Measurements from ENCODE around the gene OGA. TPM values are rescaled to one million over a fixed set of nuclear protein-coding genes. Genes with fewer than 3 reads are reported as not detected.

The OGA gene
- total and polyA plus RNA-seq, 9 of the 15 experiments (the other 6 are each of a cell fraction or from before 2014, with no cell fraction given) = 13.5 to 73.5 (median 59.5) TPM

- TF ChIP-seq TEAD2 (tag; IDR thresholded peaks at IDR 0.05) (no peak), E2F3 (CRISPR knock-in tag; IDR thresholded peaks at IDR 0.05) (no peak), YY1 (IDR thresholded peaks at IDR 0.05; ENCODE audit: borderline replicate concordance in 1 of 3, control insufficient read depth in 1 of 3, extremely low read depth in 1 of 3, insufficient read depth in 3 of 3, insufficient read length in 1 of 3, insufficient replicate concordance in 2 of 3, low read depth in 1 of 3, low read length in 2 of 3) (no peak), HDAC6 (IDR thresholded peaks at IDR 0.05; ENCODE audit: low read depth, low read length) (no peak), TFAM (CRISPR knock-in tag; conservative IDR thresholded peaks at IDR 0.05) (no peak), ZNF239 (CRISPR knock-in tag; IDR thresholded peaks at IDR 0.05) (no peak), ESRRA (IDR thresholded peaks at IDR 0.05; ENCODE audit: borderline replicate concordance, low read depth) (no peak), E2F4 (CRISPR knock-in tag; IDR thresholded peaks at IDR 0.05; ENCODE audit: low read depth) (peak; percentile 71; the same call in 1 of the 2 replicates), ASH1L (IDR thresholded peaks at IDR 0.05; ENCODE audit: borderline replicate concordance, low read depth, partially characterized antibody) (no peak), XRCC5 (IDR thresholded peaks at IDR 0.05; ENCODE audit: low read depth, low read length) (no peak; the same call in 1 of the 2 replicates), NKRF (IDR thresholded peaks at IDR 0.05; ENCODE audit: borderline replicate concordance) (peak; percentile 98), SP2 (IDR thresholded peaks at IDR 0.05; ENCODE audit: extremely low read depth, low read depth, low read length, poor library complexity, severe bottlenecking) (no peak), ZNF76 (CRISPR knock-in tag; IDR thresholded peaks at IDR 0.05; ENCODE audit: borderline replicate concordance) (no peak), BMI1 (IDR thresholded peaks at IDR 0.05; ENCODE audit: low read length) (no peak), ZKSCAN1 (IDR thresholded peaks at IDR 0.05; ENCODE audit: low read depth, low read length) (no peak), STAG1 (CRISPR knock-in tag; IDR thresholded peaks at IDR 0.05; ENCODE audit: borderline replicate concordance) (no peak), ZBED1 (IDR thresholded peaks at IDR 0.05) (no peak), SUPT5H (IDR thresholded peaks at IDR 0.05) (peak; percentile 56), POLR2A (conservative IDR thresholded peaks at IDR 0.05) (no peak; the same call in 1 of the 2 replicates)
- TF ChIP-seq, protein P1, sequence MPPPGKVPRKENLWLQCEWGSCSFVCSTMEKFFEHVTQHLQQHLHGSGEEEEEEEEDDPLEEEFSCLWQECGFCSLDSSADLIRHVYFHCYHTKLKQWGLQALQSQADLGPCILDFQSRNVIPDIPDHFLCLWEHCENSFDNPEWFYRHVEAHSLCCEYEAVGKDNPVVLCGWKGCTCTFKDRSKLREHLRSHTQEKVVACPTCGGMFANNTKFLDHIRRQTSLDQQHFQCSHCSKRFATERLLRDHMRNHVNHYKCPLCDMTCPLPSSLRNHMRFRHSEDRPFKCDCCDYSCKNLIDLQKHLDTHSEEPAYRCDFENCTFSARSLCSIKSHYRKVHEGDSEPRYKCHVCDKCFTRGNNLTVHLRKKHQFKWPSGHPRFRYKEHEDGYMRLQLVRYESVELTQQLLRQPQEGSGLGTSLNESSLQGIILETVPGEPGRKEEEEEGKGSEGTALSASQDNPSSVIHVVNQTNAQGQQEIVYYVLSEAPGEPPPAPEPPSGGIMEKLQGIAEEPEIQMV (tag; conservative IDR thresholded peaks at IDR 0.05; ENCODE audit: low read depth) = no peak
- TF ChIP-seq, protein P2, sequence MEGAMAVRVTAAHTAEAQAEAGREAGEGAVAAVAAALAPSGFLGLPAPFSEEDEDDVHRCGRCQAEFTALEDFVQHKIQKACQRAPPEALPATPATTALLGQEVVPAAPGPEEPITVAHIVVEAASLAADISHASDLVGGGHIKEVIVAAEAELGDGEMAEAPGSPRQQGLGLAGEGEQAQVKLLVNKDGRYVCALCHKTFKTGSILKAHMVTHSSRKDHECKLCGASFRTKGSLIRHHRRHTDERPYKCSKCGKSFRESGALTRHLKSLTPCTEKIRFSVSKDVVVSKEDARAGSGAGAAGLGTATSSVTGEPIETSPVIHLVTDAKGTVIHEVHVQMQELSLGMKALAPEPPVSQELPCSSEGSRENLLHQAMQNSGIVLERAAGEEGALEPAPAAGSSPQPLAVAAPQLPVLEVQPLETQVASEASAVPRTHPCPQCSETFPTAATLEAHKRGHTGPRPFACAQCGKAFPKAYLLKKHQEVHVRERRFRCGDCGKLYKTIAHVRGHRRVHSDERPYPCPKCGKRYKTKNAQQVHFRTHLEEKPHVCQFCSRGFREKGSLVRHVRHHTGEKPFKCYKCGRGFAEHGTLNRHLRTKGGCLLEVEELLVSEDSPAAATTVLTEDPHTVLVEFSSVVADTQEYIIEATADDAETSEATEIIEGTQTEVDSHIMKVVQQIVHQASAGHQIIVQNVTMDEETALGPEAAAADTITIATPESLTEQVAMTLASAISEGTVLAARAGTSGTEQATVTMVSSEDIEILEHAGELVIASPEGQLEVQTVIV (CRISPR knock-in tag; IDR thresholded peaks at IDR 0.05; ENCODE audit: borderline replicate concordance) = no peak
Observed at GRCh38 chr10:101830322-101831168, 12.3 kb upstream of the OGA start (continued).

Data from K562 (cell line).